ENCODE results near the gene MTSS2. TPM values are rescaled to one million over a fixed set of nuclear protein-coding genes. Genes with fewer than 3 reads are reported as not detected.

MTSS2 gene
- 34.2 and 36.7 TPM in 2 replicates for total RNA-seq (2021; fragmentation: NEBNext Ultra II Directional; extraction: Animal tissue kit (Norgen Biotek cat#: 25700))
- polyA plus RNA-seq (2011; rRNA removed), result 23.3 and 33.8 TPM in 2 replicates
- 26.1 TPM for polyA plus RNA-seq (2011; cell fraction: cytosol; rRNA removed)
- 34.8 TPM for polyA plus RNA-seq (2011; cell fraction: nucleus; rRNA removed)
- 22.4 to 38.9 TPM (median 37.5 TPM) in 4 replicates for polyA plus RNA-seq (2012, experiment 1 of 2)
- 14.0 TPM for polyA plus RNA-seq (2012, experiment 2 of 2)
- 32.8 TPM for polyA plus RNA-seq (2013, experiment 1 of 2)
- polyA plus RNA-seq (2013, experiment 2 of 2), result 34.0 TPM
- polyA minus RNA-seq (2011; rRNA and poly(A)+ RNA removed), result 13.3 and 15.3 TPM in 2 replicates
- polyA minus RNA-seq (2011; cell fraction: cytosol; rRNA and poly(A)+ RNA removed), result 23.2 TPM
- 18.2 TPM for polyA minus RNA-seq (2011; cell fraction: nucleus; rRNA and poly(A)+ RNA removed)
- long read RNA-seq, experiment 1, partial matches to known transcripts, result 1 of 25 reads
- long read RNA-seq, experiment 1, other reads (novel, unspliced or antisense), result 24 of 25 reads
- long read RNA-seq, experiment 2, result 0 reads

- H4K5ac ChIP-seq (ENCODE audit: insufficient read length, low read depth, low read length), result no peak within 1 kb of the TSS
- H2BK5ac ChIP-seq (ENCODE audit: low read depth, low read length), result peak within 1 kb of the TSS; percentile 13; the same call in 1 of the 2 replicates
- peak in 1 of 2 experiments; percentile 83 for DNase-seq (ENCODE audit: low read depth in 1 of 2, low spot score in 2 of 2)
- no peak within 1 kb of the TSS for H3K4ac ChIP-seq (replicated peaks; ENCODE audit: insufficient read length, low read depth, low read length)
- no peaks in the 10 kb centered on the region; a peak in 1 of 4 replicates for H3K79me2 ChIP-seq (ENCODE audit: control insufficient read depth in 1 of 2, insufficient read depth in 2 of 2, low read length in 2 of 2)
- H3K4me1 ChIP-seq (replicated peaks in 1 of 4; ENCODE audit: control insufficient read depth in 3 of 4, insufficient read depth in 4 of 4, low read length in 3 of 4), result peaks cover 0 to 25% (median 14%) of the 10 kb centered on the region in 4 experiments; a peak in 6 of 7 replicates
- peaks cover 8 to 9% of the 10 kb centered on the region in 2 experiments for H4K20me1 ChIP-seq (replicated peaks in 1 of 2; ENCODE audit: control insufficient read depth in 1 of 2, insufficient read depth in 2 of 2, low read length in 2 of 2)
- H2BK12ac ChIP-seq (ENCODE audit: low read depth, low read length), result peak within 1 kb of the TSS; percentile 76; the same call in 1 of the 2 replicates
- no peak within 1 kb of the TSS for H3K14ac ChIP-seq (ENCODE audit: insufficient read length)
- FAIRE-seq, result no peak
- H2BK15ac ChIP-seq (ENCODE audit: low read length), result peak within 1 kb of the TSS; percentile 48; the same call in 1 of the 2 replicates
- peak within 1 kb of the TSS in 3 of 4 experiments; percentile 20 to 76 (median 39); a peak in 6 of 7 replicates for H3K9ac ChIP-seq (replicated peaks in 1 of 4; ENCODE audit: extremely low read depth in 1 of 4, low read depth in 3 of 4, low read length in 3 of 4)
- no peak within 1 kb of the TSS for H2BK20ac ChIP-seq (ENCODE audit: low read length)
- H3K56ac ChIP-seq (replicated peaks; ENCODE audit: insufficient read length, low read depth, low read length), result no peak within 1 kb of the TSS
- no peak within 1 kb of the TSS for H3K23ac ChIP-seq (ENCODE audit: insufficient read length)
- ChIA-PET CTCF (ENCODE audit: partially characterized antibody) (interaction anchor here (0.6 to 6.8 kb wide), 4 partner anchors 17 to 1076 kb away, joined by 3 to 57 read pairs (median 32); no protein-coding TSS in a partner anchor), POLR2A (ENCODE audit: partially characterized antibody) (interaction anchor here (2.0 kb wide), 1 partner anchor 52 kb away, joined by 12 read pairs; no protein-coding TSS in a partner anchor)
- peaks cover 6% of the 10 kb centered on the region; the same call in 1 of the 2 replicates for H3K23me2 ChIP-seq (ENCODE audit: low read depth, low read length)
- peak within 1 kb of the TSS; percentile 49 to 81 (median 65) for H3K4me3 ChIP-seq (ENCODE audit: extremely low read depth in 1 of 4, insufficient read depth in 2 of 4, low read depth in 3 of 4, low read length in 4 of 4)
- H3K27ac ChIP-seq (ENCODE audit: low read depth, low read length), result no peak within 1 kb of the TSS
- peak within 1 kb of the TSS; percentile 71 for H3K18ac ChIP-seq (ENCODE audit: extremely low read depth, low read length)
- H3K9me3 ChIP-seq (ENCODE audit: insufficient read depth in 2 of 2, low read depth in 1 of 2, low read length in 1 of 2), result no peaks in the 10 kb centered on the region
- H2AK5ac ChIP-seq (ENCODE audit: low read depth, low read length), result no peak within 1 kb of the TSS; the same call in 1 of the 2 replicates
- H3K4me2 ChIP-seq (ENCODE audit: insufficient read depth in 1 of 2, low read depth in 2 of 2, low read length in 2 of 2), result peak within 1 kb of the TSS; percentile 67 to 95
- H2AFZ ChIP-seq (ENCODE audit: low read length), result no peak within 1 kb of the TSS
- H3K36me3 ChIP-seq (ENCODE audit: control insufficient read depth in 2 of 4, insufficient read depth in 4 of 4, low read length in 3 of 4), result no peaks in the 10 kb centered on the region
- peak within 1 kb of the TSS; percentile 92 for H4K91ac ChIP-seq (replicated peaks; ENCODE audit: insufficient read length, low read length)
- H3K79me1 ChIP-seq (ENCODE audit: low read depth, low read length), result peaks cover 3% of the 10 kb centered on the region; the same call in 1 of the 2 replicates
- peak within 1 kb of the TSS; percentile 74 for H4K8ac ChIP-seq (ENCODE audit: extremely low read depth, insufficient read depth, low read length)
- no peak within 1 kb of the TSS for H2BK120ac ChIP-seq (replicated peaks; ENCODE audit: low read depth, low read length)
- no CpG with 5 or more reads among the region's 72 CpGs for WGBS, 2 experiments (ENCODE audit: extremely low coverage in 1 of 2, insufficient coverage in 1 of 2, insufficient read length in 1 of 2, insufficient replicate concordance in 2 of 2, low coverage in 1 of 2, low lambda C conversion rate in 2 of 2, missing lambda C conversion rate in 1 of 2)
- H3K27me3 ChIP-seq (replicated peaks in 1 of 4; ENCODE audit: control insufficient read depth in 3 of 4, extremely low read depth in 1 of 4, insufficient read depth in 3 of 4, low read length in 3 of 4), result peaks cover 0 to 8% (median 3%) of the 10 kb centered on the region in 4 experiments; a peak in 4 of 7 replicates
- TF ChIP-seq SIX5 (IDR thresholded peaks at IDR 0.05; ENCODE audit: low read depth, low read length) (no peak), KDM4A (IDR thresholded peaks at IDR 0.05; ENCODE audit: low read depth, low read length, severe bottlenecking) (no peak), MAX (IDR thresholded peaks at IDR 0.05) (peak; percentile 57), E2F6 (IDR thresholded peaks at IDR 0.05) (no peak), ATF3 (IDR thresholded peaks at IDR 0.05; ENCODE audit: insufficient read depth, low read depth, low read length) (0 out of 2 replicates have a peak, but pooled peaks have one; percentile 21), CBX5 (IDR thresholded peaks at IDR 0.05; ENCODE audit: low read depth, low read length) (no peak), RFX5 (IDR thresholded peaks at IDR 0.05; ENCODE audit: borderline replicate concordance, low read depth, low read length) (no peak), SP4 (IDR thresholded peaks at IDR 0.05; ENCODE audit: low read length) (no peak), POLR2A (IDR thresholded peaks at IDR 0.05; ENCODE audit: control extremely low read depth in 1 of 2, low read depth in 2 of 2, low read length in 2 of 2) (0 out of 3 replicates have a peak, but pooled peaks of 1 of the 2 experiments have one; percentile 19)
Measured at GRCh38 chr16:70685938-70686375, at the start of gene MTSS2. Gene MTSS2, minus strand, starts transcription at chr16:70686053. Its CDS starts 262 bp downstream, at chr16:70685791.

All from H1 (cell line).